ENCODE data around the gene CLTA.

DNA sequence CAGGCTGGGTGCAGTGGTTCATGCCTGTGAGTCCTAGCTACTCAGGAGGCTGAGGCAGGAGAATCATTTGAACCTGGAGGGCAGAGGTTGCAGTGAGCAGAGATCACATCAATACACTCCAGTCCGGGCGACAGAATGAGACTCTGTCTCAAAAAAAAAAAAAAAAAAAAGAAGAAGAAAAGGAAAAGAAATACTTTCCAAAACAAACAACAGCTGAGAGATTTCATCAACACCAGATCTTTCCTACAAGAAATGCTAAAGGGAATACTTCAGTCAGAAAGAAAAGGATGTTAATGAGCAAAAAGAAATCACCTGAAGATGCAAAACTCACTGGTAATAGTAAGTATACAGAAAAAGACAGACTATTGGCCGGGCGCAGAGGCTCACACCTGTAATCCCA is 13.2 kb upstream of the CLTA start:
- TF ChIP-seq, protein P1, sequence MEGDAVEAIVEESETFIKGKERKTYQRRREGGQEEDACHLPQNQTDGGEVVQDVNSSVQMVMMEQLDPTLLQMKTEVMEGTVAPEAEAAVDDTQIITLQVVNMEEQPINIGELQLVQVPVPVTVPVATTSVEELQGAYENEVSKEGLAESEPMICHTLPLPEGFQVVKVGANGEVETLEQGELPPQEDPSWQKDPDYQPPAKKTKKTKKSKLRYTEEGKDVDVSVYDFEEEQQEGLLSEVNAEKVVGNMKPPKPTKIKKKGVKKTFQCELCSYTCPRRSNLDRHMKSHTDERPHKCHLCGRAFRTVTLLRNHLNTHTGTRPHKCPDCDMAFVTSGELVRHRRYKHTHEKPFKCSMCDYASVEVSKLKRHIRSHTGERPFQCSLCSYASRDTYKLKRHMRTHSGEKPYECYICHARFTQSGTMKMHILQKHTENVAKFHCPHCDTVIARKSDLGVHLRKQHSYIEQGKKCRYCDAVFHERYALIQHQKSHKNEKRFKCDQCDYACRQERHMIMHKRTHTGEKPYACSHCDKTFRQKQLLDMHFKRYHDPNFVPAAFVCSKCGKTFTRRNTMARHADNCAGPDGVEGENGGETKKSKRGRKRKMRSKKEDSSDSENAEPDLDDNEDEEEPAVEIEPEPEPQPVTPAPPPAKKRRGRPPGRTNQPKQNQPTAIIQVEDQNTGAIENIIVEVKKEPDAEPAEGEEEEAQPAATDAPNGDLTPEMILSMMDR (IDR thresholded peaks at IDR 0.05): no peak
- no peak for TF ChIP-seq EZH2 (IDR thresholded peaks at IDR 0.05)
- no peak for TF ChIP-seq EZH2phosphoT487 (IDR thresholded peaks at IDR 0.05)
